ENCODE measurements around the gene SLX9.
"Not testable (repeated sequence)": the region's sequence is repeated elsewhere in the genome, so short reads cannot be mapped to it uniquely, and the experiment has no call there.

Gene SLX9

GRCh38 chr21:45022736-45023135 lies 82.9 kb downstream of the SLX9 start:
- no peak for DNase-seq

- DNase-seq: not testable (repeated sequence)
Observed at GRCh38 chr21:45024516-45024915, 84.7 kb downstream of the SLX9 start.

GRCh38 chr21:45026066-45026745 lies 86.4 kb downstream of the SLX9 start:
- DNase-seq: no peak
